ENCODE measurements around the gene VIL1. TPM values are rescaled to one million over a fixed set of nuclear protein-coding genes. Genes with fewer than 3 reads are reported as not detected.

VIL1 gene
- total and polyA plus RNA-seq, 2 of the 13 experiments (the other 11 are each of a cell fraction or from before 2014, with no cell fraction given): 287 to 301 TPM

- no peak for ATAC-seq
- Histone ChIP-seq H3K4me1 (ENCODE audit: insufficient read depth, low read length) (no peaks in the 10 kb centered on the region), H3K79me2 (ENCODE audit: insufficient read depth, low read length) (no peaks in the 10 kb centered on the region), H3K9ac (ENCODE audit: insufficient read depth, low read depth, low read length) (no peak overlapping the region), H3K27ac (ENCODE audit: extremely low read length, insufficient read depth, low read length) (no peak overlapping the region), H3K36me3 (replicated peaks in 1 of 2; ENCODE audit: control insufficient read depth in 1 of 2, insufficient read depth in 2 of 2, low read length in 2 of 2) (peaks cover 6 to 39% of the 10 kb centered on the region in 2 experiments), H2AFZ (ENCODE audit: low read length) (no peak overlapping the region), H3K27me3 (ENCODE audit: control insufficient read depth in 1 of 2, insufficient read depth in 2 of 2, low read length in 2 of 2) (no peaks in the 10 kb centered on the region), H4K20me1 (ENCODE audit: insufficient read depth, low read length) (no peaks in the 10 kb centered on the region), H3K9me3 (ENCODE audit: low read length) (no peaks in the 10 kb centered on the region), H3K4me2 (ENCODE audit: low read depth, low read length) (no peak overlapping the region), H3K4me3 (replicated peaks in 1 of 3; ENCODE audit: insufficient read depth in 1 of 3, low read depth in 2 of 3, low read length in 3 of 3) (no peak overlapping the region)
- in situ Hi-C loops (cut with HindIII; ENCODE audit: extremely low pct_ligation_motif_present, low pct_unique_long_range_greater_than_20kb) (no loop called here), intact Hi-C loops (cut with micrococcal nuclease; ENCODE audit: unreplicated experiment) (no loop called here)
- ChIA-PET CTCF (ENCODE audit: low intra/inter-chr PET ratio, low total read pairs) (no interaction called here), POLR2A (interaction anchor here (0.6 kb wide), 1 partner anchor 163 kb away, joined by 3 read pairs; no protein-coding TSS in a partner anchor)
- no peak for DNase-seq (ENCODE audit: low spot score)
- TF ChIP-seq ZNF687 (CRISPR knock-in tag; IDR thresholded peaks at IDR 0.05) (no peak), IKZF1 (IDR thresholded peaks at IDR 0.05) (no peak), MAFK (conservative IDR thresholded peaks at IDR 0.05 in 1 of 2, IDR thresholded peaks at IDR 0.05 in 1 of 2; ENCODE audit: low read length in 2 of 2) (peak; percentile 34 to 62; a peak in 3 of 4 replicates), ZNF274 (CRISPR knock-in tag; IDR thresholded peaks at IDR 0.05) (no peak), ZNF510 (CRISPR knock-in tag; IDR thresholded peaks at IDR 0.05; ENCODE audit: low read depth) (no peak), ZBTB21 (CRISPR knock-in tag; IDR thresholded peaks at IDR 0.05) (no peak), PTBP1 (IDR thresholded peaks at IDR 0.05; ENCODE audit: low read depth, low read length, poor library complexity, severe bottlenecking) (no peak), ZNF142 (CRISPR knock-in tag; IDR thresholded peaks at IDR 0.05) (no peak), MAFF (IDR thresholded peaks at IDR 0.05; ENCODE audit: low read depth, low read length) (peak; percentile 49; the same call in 1 of the 2 replicates), ZNF776 (CRISPR knock-in tag; IDR thresholded peaks at IDR 0.05) (no peak), NR3C1 (CRISPR knock-in tag; IDR thresholded peaks at IDR 0.05) (no peak)
- WGBS (ENCODE audit: low lambda C conversion rate): 98% methylated on average over 3 of the region's 3 CpGs
- FAIRE-seq: no peak
- BruUV-seq (replicated peaks): no TSS peak
Measured at GRCh38 chr2:218456849-218457248, 37.9 kb downstream of the VIL1 start.

All from HepG2 (cell line).